Measurements from ENCODE around the gene ACSL4. TPM values are rescaled to one million over a fixed set of nuclear protein-coding genes. Genes with fewer than 3 reads are reported as not detected.
"Not testable (repeated sequence)": the region's sequence is repeated elsewhere in the genome, so short reads cannot be mapped to it uniquely, and the experiment has no call there.

Gene ACSL4
- total RNA-seq, 2 experiments from 2014 or later, result 44.0 to 64.5 TPM

DNA sequence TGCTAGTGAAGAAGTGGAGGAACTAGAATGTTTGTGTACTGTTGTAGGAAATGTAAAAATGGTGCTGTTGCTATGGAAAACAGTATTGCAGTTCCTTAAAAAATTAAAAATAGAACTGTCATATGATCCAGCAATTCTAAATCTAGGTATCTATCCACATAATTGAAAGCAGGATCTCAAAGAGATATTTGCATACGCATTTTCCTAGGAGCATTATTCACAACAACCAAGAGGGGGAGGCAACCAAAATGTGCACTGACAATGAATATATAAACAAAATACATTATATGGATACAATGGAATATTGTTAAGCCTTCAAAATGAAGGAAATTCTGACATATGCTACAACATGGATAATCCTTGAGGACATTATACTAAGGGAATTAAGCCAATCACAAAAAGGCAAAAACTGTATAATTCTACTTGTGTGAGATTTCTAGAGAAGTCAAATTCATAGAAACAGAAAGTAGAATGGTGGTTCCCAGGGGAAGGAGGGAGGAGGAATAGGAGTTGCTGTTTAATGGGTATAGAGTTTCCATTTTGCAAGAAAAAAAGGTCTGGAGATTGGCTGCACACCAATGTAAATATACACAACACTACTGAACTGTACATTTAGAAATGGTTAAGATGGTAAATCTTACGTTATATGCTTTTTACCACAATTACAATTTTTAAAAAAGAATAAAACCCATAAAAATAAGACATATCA is 72.5 kb downstream of the ACSL4 start:
- Mint-ChIP-seq H3K4me1 (peaks cover 2% of the 10 kb centered on the region), H3K27ac (no peak overlapping the region), H3K4me3 (no peak overlapping the region), H3K9me3 (ENCODE audit: low read depth) (peaks cover 10% of the 10 kb centered on the region), H3K36me3 (ENCODE audit: low read depth) (peaks cover 61% of the 10 kb centered on the region), H3K27me3 (no peaks in the 10 kb centered on the region)
- intact Hi-C loops (cut with DNase I, micrococcal nuclease), result no loop called here
- ChIA-PET POLR2A (no interaction called here), CTCF (no interaction called here)
- ATAC-seq, result no peak
- DNase-seq, result no peak

DNA sequence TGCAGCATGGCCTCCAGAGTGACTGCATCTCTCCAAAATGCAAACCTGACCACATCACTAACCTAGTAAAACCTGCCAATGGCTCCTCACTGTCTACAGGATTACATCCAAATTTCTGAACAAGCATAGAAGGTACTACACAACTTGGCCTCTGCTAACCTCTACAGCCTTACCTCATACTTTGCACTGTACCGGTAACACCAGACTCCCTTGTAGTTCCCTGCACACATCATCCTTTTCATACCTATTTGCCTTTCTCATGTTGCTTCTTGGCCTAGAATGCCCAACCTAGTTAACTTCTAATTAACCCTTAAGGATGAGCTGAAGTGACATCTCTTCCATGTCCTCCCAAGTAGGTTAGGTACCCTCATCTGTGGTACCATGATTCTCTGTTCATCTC is 74.7 kb downstream of the ACSL4 start:
- CTCF ChIA-PET, result no interaction called here

DNA sequence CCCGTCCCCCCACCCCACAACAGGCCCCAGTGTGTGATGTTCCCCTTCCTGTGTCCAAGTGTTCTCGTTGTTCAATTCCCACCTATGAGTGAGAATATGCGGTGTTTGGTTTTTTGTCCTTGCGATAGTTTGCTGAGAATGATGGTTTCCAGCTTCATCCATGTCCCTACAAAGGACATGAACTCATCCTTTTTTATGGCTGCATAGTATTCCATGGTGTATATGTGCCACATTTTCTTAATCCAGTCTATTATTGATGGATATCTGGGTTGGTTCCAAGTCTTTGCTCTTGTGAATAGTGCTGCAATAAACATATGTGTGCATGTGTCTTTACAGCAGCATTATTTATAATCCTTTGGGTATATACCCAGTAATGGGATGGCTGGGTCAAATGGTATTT is 75.7 kb downstream of the ACSL4 start:
- H3K4me1 Mint-ChIP-seq; H3K27ac Mint-ChIP-seq; H3K27me3 Mint-ChIP-seq; H3K4me3 Mint-ChIP-seq; DNase-seq; intact Hi-C loops (cut with DNase I, micrococcal nuclease); ATAC-seq; POLR2A ChIA-PET; CTCF ChIA-PET: not testable (repeated sequence)
- H3K36me3 Mint-ChIP-seq (ENCODE audit: low read depth), result peaks cover 59% of the 10 kb centered on the region
- peaks cover 11% of the 10 kb centered on the region for H3K9me3 Mint-ChIP-seq (ENCODE audit: low read depth)

More for the DNA sequence above, 74.7 kb downstream of the ACSL4 start:
- Mint-ChIP-seq H3K4me1 (peaks cover 2% of the 10 kb centered on the region), H3K4me3 (no peak overlapping the region), H3K27me3 (no peaks in the 10 kb centered on the region), H3K27ac (peak overlapping the region; percentile 6), H3K36me3 (ENCODE audit: low read depth) (peaks cover 64% of the 10 kb centered on the region), H3K9me3 (ENCODE audit: low read depth) (peaks cover 11% of the 10 kb centered on the region)
- ATAC-seq (no peak), DNase-seq (no peak)
- intact Hi-C loops (cut with DNase I, micrococcal nuclease), result no loop called here
- POLR2A ChIA-PET, result no interaction called here

DNA sequence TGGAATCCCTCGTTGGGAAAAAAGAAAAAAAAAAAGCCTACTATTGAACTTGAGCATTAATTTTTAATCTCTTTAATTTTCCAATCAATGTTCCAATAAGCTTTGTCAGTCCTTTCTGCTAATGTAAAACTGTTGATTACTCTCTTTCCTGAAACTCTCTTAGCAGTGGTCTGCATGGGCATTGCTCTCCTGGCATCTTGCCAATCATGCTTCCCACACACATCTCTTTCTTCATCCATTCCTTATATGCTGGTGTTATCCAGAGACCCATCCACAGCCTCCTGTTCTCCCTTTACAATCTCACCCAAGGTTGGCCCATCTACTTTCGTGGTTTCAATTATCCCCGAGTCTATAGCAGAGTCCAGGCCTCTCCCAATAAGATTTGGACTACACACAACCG is 76.3 kb downstream of the ACSL4 start:
- intact Hi-C loops (cut with DNase I, micrococcal nuclease), result no loop called here
- peaks cover 2% of the 10 kb centered on the region for H3K4me1 Mint-ChIP-seq
- POLR2A ChIA-PET, result no interaction called here
- peaks cover 55% of the 10 kb centered on the region for H3K36me3 Mint-ChIP-seq (ENCODE audit: low read depth)
- CTCF ChIA-PET, result no interaction called here
- DNase-seq, result no peak
- ATAC-seq, result no peak
- H3K27me3 Mint-ChIP-seq, result no peaks in the 10 kb centered on the region
- H3K9me3 Mint-ChIP-seq (ENCODE audit: low read depth), result peaks cover 11% of the 10 kb centered on the region
- no peak overlapping the region for H3K27ac Mint-ChIP-seq
- no peak overlapping the region for H3K4me3 Mint-ChIP-seq

DNA sequence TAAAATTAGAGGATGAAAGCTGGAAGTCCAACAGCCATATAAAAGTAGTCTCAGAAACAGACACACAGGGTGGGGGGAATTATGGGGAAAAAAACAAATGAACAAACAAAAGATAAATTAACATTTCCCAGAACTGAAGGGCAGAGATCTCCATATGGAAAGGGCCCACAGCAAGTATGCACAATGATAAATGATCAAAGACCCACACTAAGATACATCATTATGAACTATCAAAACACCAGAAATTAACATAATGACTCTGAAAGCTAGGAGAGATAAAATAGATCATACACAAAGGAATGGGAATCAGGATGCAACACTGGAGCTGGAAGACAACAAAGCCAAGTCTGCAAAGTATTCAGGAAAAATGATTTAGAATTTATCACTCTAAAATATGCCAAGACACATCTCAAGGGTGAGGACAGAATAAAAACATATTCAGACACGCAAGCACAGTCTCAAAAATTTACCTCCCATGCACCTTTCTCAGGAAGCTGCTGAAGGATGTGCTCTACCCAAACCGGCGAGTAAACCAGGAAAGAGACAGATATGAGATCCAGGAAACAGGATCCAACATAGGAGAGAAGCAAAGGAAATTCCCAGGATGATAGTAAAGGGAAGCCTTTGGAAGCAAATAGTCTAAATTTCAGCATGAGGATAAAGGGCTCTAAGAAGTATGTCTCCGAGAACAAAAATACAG is 77.4 kb downstream of the ACSL4 start:
- H3K36me3 Mint-ChIP-seq (ENCODE audit: low read depth), result peaks cover 51% of the 10 kb centered on the region
- CTCF ChIA-PET, result interaction anchor here (0.5 to 1.2 kb wide), 2 partner anchors 21 to 33 kb away, joined by 3 to 5 read pairs; no protein-coding TSS in a partner anchor
- no peaks in the 10 kb centered on the region for H3K27me3 Mint-ChIP-seq
- H3K9me3 Mint-ChIP-seq (ENCODE audit: low read depth), result peaks cover 11% of the 10 kb centered on the region
- peaks cover under 1% of the 10 kb centered on the region for H3K4me1 Mint-ChIP-seq
- no peak overlapping the region for H3K27ac Mint-ChIP-seq
- POLR2A ChIA-PET, result no interaction called here
- DNase-seq, result no peak
- intact Hi-C loops (cut with DNase I, micrococcal nuclease), result no loop called here
- H3K4me3 Mint-ChIP-seq, result no peak overlapping the region
- no peak for ATAC-seq

DNA sequence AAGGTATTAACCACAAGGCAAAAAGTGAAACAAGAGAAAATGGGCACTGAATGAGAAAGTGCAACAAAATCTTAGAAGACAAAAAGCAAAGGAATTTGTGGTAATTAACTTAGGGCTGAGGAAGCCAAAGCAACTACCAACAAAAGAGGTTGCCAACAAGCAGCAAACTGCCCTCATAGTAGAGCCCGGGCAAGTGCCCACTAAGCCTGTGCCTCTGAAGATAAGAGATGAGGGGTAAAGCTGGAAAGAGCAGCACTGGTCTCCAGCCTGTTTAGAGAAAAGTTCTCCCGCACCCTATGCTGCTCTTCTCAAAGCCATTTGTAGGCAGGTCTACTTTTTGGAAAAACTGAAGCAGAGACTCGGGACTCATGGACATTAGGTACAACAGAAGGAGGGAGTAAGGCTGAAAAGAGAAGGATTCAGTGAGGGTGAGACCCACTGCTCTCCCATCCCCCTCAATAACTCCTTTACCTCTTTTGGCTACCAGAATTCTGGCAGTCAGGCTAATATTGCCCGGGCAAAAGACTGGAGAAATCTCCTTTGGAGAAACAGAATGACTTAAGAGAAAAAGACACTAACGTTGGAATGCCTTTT is 78.4 kb downstream of the ACSL4 start:
- H3K9me3 Mint-ChIP-seq (ENCODE audit: low read depth), result peaks cover 11% of the 10 kb centered on the region
- ATAC-seq, result no peak
- ChIA-PET POLR2A (no interaction called here), CTCF (interaction anchor here (1.2 kb wide), 1 partner anchor 20 kb away, joined by 5 read pairs; no protein-coding TSS in a partner anchor)
- H3K4me3 Mint-ChIP-seq, result no peak overlapping the region
- no peaks in the 10 kb centered on the region for H3K27me3 Mint-ChIP-seq
- H3K4me1 Mint-ChIP-seq, result no peaks in the 10 kb centered on the region
- H3K36me3 Mint-ChIP-seq (ENCODE audit: low read depth), result peaks cover 41% of the 10 kb centered on the region
- DNase-seq, result no peak
- no peak overlapping the region for H3K27ac Mint-ChIP-seq
- intact Hi-C loops (cut with DNase I, micrococcal nuclease), result no loop called here

DNA sequence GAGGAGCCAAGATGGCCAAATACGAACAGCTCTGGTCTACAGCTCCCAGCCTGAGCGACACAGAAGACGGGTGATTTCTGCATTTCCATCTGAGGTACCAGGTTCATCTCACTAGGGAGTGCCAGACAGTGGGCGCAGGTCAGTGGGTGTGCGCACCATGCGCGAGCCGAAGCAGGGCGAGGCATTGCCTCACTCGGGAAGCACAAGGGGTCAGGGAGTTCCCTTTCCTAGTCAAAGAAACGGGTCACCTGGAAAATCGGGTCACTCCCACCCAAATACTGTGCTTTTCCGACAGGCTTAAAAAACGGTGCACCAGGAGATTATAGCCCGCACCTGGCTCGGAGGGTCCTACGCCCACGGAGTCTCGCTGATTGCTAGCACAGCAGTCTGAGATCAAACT is 88.4 kb downstream of the ACSL4 start:
- CTCF ChIA-PET; H3K9me3 Mint-ChIP-seq (ENCODE audit: low read depth); DNase-seq; H3K4me3 Mint-ChIP-seq; H3K27me3 Mint-ChIP-seq; H3K27ac Mint-ChIP-seq; POLR2A ChIA-PET; intact Hi-C loops (cut with DNase I, micrococcal nuclease); ATAC-seq; H3K36me3 Mint-ChIP-seq (ENCODE audit: low read depth); H3K4me1 Mint-ChIP-seq: not testable (repeated sequence)

DNA sequence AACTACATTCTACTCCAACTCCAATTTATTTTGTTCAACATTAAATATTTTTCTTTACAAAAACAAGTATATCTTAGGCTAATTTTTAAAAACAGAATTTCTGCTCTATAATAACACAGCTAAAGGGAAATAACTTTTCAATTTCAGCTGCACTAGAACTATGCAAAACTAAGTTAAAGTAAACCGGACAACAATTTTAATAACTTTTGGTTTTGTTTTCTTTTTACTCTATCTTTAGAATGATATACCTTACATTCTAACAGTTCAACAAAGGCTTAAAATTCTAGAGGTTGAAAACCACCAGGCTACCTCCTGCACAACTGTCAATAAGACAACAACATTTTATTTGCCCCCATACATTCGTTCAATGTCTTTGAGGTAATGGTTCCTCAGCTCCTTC is 89.4 kb downstream of the ACSL4 start:
- DNase-seq (no peak), ATAC-seq (no peak)
- Mint-ChIP-seq H3K4me1 (peaks cover 5% of the 10 kb centered on the region), H3K27ac (no peak overlapping the region), H3K4me3 (no peak overlapping the region), H3K9me3 (ENCODE audit: low read depth) (no peaks in the 10 kb centered on the region), H3K27me3 (no peaks in the 10 kb centered on the region), H3K36me3 (ENCODE audit: low read depth) (peaks cover 13% of the 10 kb centered on the region)
- POLR2A ChIA-PET, result no interaction called here
- CTCF ChIA-PET, result interaction anchor here (0.8 to 1.5 kb wide), 2 partner anchors 10 to 1444 kb away, joined by 3 to 4 read pairs; no protein-coding TSS in a partner anchor
- intact Hi-C loops (cut with DNase I, micrococcal nuclease), result no loop called here

DNA sequence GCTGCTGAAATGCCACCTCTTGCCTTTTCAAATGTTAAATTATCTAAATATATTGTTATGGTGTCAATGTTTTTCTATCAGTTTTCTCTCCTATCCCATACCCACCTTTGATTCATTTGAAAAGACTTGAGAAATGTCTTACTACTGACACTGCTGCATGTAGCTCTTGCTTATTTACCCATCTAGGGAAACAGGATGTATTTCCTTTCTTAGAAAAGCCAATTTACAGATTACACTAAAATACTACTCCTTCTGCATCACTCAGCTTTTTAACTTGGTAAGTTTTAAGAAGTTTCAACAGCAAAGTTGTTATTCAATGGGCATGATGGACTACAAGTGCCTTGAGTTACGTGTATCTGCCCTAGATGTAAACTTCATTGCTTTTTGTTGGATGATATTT is 94.9 kb downstream of the ACSL4 start:
- CTCF ChIA-PET, result interaction anchor here (1.7 kb wide), 1 partner anchor 219 kb away, joined by 6 read pairs; no protein-coding TSS in a partner anchor
- no peak overlapping the region for H3K4me3 Mint-ChIP-seq
- POLR2A ChIA-PET, result no interaction called here
- peaks cover 9% of the 10 kb centered on the region for H3K36me3 Mint-ChIP-seq (ENCODE audit: low read depth)
- H3K27me3 Mint-ChIP-seq, result no peaks in the 10 kb centered on the region
- ATAC-seq, result no peak
- intact Hi-C loops (cut with DNase I, micrococcal nuclease), result loop anchor here in 1 of 2 experiments (5.0 kb wide), 1 partner anchor 101 kb away; the partner anchor contains the start of gene NXT2
- H3K9me3 Mint-ChIP-seq (ENCODE audit: low read depth), result no peaks in the 10 kb centered on the region
- no peak for DNase-seq
- H3K27ac Mint-ChIP-seq, result no peak overlapping the region
- H3K4me1 Mint-ChIP-seq, result no peaks in the 10 kb centered on the region

DNA sequence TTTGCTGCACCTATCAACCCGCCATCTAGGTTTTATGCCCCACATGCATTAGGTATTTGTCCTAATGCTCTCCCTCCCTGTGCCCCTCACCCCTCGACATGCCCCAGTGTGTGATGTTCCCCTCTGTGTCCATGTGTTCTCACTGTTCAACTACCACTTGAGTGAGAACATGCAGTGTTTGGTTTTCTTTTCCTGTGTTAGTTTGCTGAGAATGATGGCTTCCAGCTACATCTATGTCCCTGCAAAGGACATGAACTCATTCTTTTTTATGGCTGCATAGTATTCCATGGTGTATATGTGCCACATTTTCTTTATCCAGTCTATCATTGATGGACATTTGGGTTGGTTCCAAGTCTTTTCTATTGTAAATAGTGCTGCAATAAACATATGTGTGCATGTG is 95.6 kb downstream of the ACSL4 start:
- intact Hi-C loops (cut with DNase I, micrococcal nuclease), result loop anchor here in 1 of 2 experiments (5.0 kb wide), 1 partner anchor 100 kb away; the partner anchor contains the start of gene NXT2
- ATAC-seq; H3K9me3 Mint-ChIP-seq (ENCODE audit: low read depth); H3K27me3 Mint-ChIP-seq; H3K27ac Mint-ChIP-seq; DNase-seq; H3K4me3 Mint-ChIP-seq; POLR2A ChIA-PET; H3K36me3 Mint-ChIP-seq (ENCODE audit: low read depth); H3K4me1 Mint-ChIP-seq; CTCF ChIA-PET: not testable (repeated sequence)

DNA sequence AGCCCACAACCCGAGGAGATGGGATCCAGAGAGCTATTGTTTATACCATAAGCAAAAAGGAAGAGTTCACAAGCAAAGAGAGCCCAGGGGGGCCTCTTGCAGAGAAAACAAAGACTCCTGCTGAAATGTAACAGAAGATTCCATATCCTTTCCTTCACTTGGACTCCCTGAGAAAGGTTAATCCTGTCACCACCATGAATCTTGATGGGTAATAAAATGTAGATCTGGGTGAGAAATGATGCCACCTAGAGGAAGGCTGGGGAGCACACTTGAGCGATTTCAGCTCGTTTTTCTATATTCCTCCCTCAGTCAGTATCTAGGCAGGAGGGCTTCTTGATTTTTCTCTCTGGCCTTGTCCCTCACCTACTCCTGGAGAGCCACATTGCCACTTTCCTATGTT is 97.9 kb downstream of the ACSL4 start:
- intact Hi-C loops (cut with DNase I, micrococcal nuclease), result loop anchor here in 1 of 2 experiments (1.0 to 5.0 kb wide), 2 partner anchors 98 to 150 kb away; partner anchors contain the start of gene NXT2
- DNase-seq, result peak; percentile 6
- ChIA-PET CTCF (interaction anchor here (0.6 to 5.1 kb wide), 10 partner anchors 12 to 256 kb away, joined by 3 to 23 read pairs (median 3); no protein-coding TSS in a partner anchor), POLR2A (no interaction called here)
- Mint-ChIP-seq H3K9me3 (ENCODE audit: low read depth) (no peaks in the 10 kb centered on the region), H3K27ac (no peak overlapping the region), H3K4me1 (no peaks in the 10 kb centered on the region), H3K4me3 (no peak overlapping the region), H3K36me3 (ENCODE audit: low read depth) (peaks cover 7% of the 10 kb centered on the region), H3K27me3 (no peaks in the 10 kb centered on the region)
- no peak for ATAC-seq

Data from activated CD4-positive, alpha-beta T cell treated with anti-CD3 and anti-CD28 coated beads for 36 hours (primary cell).